SH-SY5Y (cell line): ENCODE measurements around the gene RNF14.

Experiments used
- GATA2 ChIP-seq: IDR thresholded peaks from 2 replicates; pipeline ENCODE4 v1.6.1; 2011; ENCODE audit warnings: mild to moderate bottlenecking, low read depth, low read length
- GATA3 ChIP-seq: IDR thresholded peaks from 2 replicates; pipeline ENCODE4 v1.6.1; 2011; ENCODE audit warnings: low read depth, mild to moderate bottlenecking, low read length, moderate library complexity

RNF14 gene

GRCh38 chr5:141960449-141961323 lies 8.2 kb upstream of the RNF14 start:
- TF ChIP-seq GATA3 (no peak), GATA2 (no peak)

- TF ChIP-seq GATA2 (no peak), GATA3 (no peak)
Observed at GRCh38 chr5:141961466-141961865, 7.4 kb upstream of the RNF14 start.

GRCh38 chr5:141963701-141964100 lies 5.2 kb upstream of the RNF14 start:
- TF ChIP-seq GATA3 = no peak
- no peak for TF ChIP-seq GATA2

DNA sequence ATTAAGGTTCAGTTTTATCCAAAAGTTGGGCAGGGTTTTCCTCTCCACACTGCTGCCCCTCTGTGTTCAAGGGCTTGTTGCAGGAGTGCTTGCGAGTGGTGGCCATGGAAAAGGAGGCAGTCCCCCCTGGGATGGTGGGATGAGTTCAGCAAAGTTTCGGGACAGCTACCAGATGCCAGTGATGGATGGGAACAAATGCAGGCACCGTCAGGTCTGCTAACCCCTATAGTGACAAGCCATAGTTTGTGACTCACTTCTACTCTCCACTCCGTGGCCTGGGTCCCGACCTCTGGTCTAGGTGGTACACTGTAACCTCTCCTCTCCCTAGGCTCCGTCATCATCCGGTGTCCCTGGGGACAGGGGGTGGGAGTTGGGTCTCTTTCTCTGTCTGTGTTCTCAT lies 3.8 kb upstream of the RNF14 start:
- no peak for TF ChIP-seq GATA3
- TF ChIP-seq GATA2 = no peak

GRCh38 chr5:141966275-141966962 lies 2.5 kb upstream of the RNF14 start:
- no peak for TF ChIP-seq GATA3
- no peak for TF ChIP-seq GATA2

- TF ChIP-seq GATA2 (no peak), GATA3 (no peak)
Observed at GRCh38 chr5:141966963-141967333, 2.0 kb upstream of the RNF14 start.

DNA sequence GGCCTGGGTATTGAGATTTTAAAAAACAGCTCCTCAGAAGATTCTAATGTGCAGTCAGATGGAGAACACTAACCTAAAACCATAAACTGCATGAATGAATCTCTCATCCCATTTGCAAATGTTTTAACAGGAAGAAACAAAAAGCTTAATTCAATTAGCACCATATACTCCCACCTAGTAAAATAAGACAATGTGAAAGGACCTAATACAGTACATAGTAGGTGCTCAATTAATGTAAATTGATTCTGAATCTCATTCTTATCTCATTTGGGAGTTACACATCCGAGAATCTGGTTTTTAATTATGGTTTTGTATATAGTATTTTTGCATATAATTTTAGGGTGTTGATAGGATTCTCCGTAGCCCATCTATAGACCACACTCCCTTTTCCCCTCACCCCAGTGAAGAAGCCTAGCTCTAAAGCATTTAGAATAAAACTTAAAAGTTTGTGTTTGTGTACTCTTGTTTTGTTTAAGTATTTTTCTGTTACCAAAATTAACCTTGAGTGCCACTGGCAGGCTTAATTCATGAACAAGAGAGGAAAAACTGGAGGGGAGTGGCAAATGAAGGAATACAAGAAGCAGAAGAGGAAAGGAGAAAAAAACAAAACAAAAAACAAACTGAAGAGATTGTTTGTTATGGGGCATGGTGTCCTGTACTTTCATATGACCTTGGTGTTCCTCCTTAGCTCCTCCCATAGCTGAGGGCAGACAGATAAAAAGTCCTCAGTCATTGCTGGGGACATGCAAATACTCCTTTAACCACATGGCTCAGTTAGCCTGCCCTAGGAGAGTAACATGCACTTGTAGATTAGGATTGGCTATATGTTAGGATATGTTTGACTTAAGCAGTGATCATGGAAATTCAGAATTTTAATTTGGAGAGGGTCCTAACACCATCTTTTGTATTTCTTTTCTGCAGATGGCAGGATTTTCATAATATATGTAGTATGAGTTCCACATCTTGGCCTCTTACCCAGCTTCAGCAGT lies 1.2 kb downstream of the RNF14 start:
- TF ChIP-seq GATA2 (no peak), GATA3 (no peak)

DNA sequence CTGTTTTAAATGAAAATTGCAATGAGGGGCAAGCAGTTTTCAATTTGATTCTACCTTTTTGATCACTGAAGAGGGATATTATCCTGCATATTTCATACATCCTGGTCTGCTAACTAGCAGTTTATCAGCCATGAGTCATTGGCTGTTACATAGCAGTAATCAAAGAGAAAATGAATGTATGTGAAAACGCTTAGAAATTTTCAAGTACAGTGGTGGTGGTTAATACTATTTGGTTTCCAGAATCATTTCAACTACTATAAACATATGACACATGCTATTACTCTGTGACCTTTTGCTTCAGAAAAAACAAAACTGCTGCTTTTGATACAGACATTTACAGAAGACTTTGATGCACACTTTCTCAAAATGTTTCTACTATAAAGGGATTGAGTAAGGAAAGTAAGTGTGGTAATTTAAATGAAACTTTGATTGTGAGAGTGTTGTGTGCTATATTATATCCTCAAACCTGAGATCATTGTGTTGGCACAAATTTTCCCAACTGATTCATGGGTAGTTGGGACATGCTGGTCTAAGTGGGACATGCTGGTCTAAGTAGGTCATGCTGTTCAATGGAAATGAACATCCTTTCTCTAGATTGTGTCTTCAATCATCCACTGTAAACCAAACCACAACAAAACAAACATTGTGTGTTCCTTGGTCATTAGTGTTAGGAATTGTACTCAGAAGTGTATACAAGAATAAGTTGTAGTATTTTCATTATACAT lies 5.1 kb downstream of the RNF14 start:
- TF ChIP-seq GATA2 (no peak), GATA3 (no peak)

DNA sequence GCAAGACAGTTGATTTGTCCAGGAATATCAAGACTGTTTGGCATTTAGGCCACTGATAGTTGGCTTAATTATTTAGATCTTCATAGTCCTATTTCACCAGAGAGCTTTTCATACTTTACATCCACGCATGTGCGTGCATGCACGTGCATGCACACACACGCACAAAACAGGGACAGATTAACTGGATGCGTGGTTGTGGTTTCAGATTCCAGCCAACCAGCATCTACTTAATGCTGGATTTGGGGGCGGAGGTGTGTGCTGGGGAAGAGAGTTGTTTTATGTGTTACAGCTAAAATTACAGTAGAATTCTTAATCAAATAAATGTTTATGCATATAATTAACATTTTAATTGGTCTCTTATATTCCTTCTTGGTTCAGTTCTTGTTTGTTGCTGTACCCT lies 7.3 kb downstream of the RNF14 start:
- TF ChIP-seq GATA3 = no peak
- TF ChIP-seq GATA2 = no peak

DNA sequence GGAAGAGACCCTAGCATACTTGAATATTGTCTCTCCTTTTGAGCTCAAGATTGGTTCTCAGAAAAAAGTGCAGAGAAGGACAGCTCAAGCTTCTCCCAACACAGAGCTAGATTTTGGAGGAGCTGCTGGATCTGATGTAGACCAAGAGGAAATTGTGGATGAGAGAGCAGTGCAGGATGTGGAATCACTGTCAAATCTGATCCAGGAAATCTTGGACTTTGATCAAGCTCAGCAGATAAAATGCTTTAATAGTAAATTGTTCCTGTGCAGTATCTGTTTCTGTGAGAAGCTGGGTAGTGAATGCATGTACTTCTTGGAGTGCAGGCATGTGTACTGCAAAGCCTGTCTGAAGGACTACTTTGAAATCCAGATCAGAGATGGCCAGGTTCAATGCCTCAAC lies 9.5 kb downstream of the RNF14 start:
- no peak for TF ChIP-seq GATA3

DNA sequence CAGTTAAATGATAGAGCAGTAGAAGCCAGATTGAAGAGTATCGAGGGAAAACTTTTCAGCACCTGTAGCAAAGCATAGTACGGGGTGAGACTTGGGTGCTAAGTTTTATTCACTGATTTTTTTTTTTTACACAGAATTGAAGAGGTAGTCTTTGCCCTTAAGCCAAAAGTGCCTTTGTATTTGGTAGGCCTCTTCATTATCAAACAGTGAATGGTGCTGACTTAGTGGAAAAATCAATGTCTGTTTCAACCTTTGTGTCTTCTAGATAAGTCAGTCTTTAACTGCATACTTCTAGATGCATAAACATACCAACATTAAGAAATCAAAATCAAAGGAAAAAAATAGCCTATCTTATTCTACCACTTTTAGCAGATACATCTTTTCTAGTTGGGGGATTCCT lies 13.7 kb downstream of the RNF14 start:
- TF ChIP-seq GATA2 = no peak
- TF ChIP-seq GATA3 = no peak

DNA sequence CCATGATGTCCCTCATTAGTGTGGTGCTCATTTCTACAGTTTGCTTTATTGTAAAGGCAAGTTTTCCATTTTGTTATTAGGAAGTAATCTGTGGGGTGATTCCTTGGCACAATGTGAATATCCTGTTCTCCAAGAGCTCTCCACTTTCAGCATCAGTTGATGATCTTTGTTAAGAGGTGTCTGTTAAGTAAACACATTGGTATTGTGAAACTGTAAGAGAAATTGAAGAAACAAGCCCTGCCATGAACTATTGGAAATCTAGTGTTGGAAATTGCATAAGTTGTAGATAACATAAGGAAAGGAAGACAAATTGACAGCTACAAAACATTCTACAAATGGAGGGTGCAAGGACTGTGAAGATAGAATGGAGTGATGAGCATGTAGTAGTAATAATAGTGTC lies 17.2 kb downstream of the RNF14 start:
- no peak for TF ChIP-seq GATA3
- TF ChIP-seq GATA2 = no peak

DNA sequence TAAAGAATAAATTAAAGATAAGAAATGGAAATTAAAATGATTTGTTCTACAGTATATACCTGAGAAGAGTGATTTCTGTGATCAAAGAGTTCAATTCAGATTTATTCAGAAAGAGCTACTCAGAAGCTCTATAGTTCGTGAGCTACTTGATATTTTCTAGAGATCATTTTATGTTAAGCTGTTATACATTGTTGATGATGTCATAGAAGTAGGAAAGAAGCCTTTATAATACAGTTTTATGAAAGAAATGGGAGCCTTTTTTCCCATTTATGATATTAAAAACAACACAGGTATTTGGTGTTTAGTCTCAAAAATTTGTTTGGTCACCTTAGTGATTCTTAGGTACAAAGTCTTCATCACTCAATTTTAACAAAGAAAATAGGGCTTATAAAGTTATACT lies 20.8 kb downstream of the RNF14 start:
- no peak for TF ChIP-seq GATA2
- TF ChIP-seq GATA3 = no peak
